ENCODE measurements around the gene MINDY4. TPM values are rescaled to one million over a fixed set of nuclear protein-coding genes. Genes with fewer than 3 reads are reported as not detected.

The MINDY4 gene
- total RNA-seq, 1 donor from 2014 or later: 4.4 TPM

- peaks cover 33% of the 10 kb centered on the region for H3K36me3 Mint-ChIP-seq (ENCODE audit: unreplicated experiment)
- peaks cover 12% of the 10 kb centered on the region for H3K4me1 Mint-ChIP-seq (ENCODE audit: unreplicated experiment)
- no peak overlapping the region for H3K4me3 Mint-ChIP-seq (ENCODE audit: unreplicated experiment)
- H3K27me3 Mint-ChIP-seq (ENCODE audit: unreplicated experiment): no peaks in the 10 kb centered on the region
- no peak for TF ChIP-seq CTCF (IDR thresholded peaks at IDR 0.05)
- no peak for DNase-seq (ENCODE audit: extremely low spot score, unreplicated experiment)
- no peaks in the 10 kb centered on the region for H3K9me3 Mint-ChIP-seq (ENCODE audit: unreplicated experiment)
- H3K27ac Mint-ChIP-seq (ENCODE audit: unreplicated experiment): no peak overlapping the region
Observed at GRCh38 chr7:30782690-30783089, 11.5 kb downstream of the MINDY4 start.

- no peak for TF ChIP-seq CTCF (IDR thresholded peaks at IDR 0.05)
- H3K9me3 Mint-ChIP-seq (ENCODE audit: unreplicated experiment): no peaks in the 10 kb centered on the region
Observed at GRCh38 chr7:30785786-30786185, 14.6 kb downstream of the MINDY4 start.

GRCh38 chr7:30787486-30787885 is 16.3 kb downstream of the MINDY4 start:
- Mint-ChIP-seq H3K36me3 (ENCODE audit: unreplicated experiment) (peaks cover 27% of the 10 kb centered on the region), H3K4me1 (ENCODE audit: unreplicated experiment) (no peaks in the 10 kb centered on the region), H3K27me3 (ENCODE audit: unreplicated experiment) (no peaks in the 10 kb centered on the region), H3K9me3 (ENCODE audit: unreplicated experiment) (no peaks in the 10 kb centered on the region), H3K4me3 (ENCODE audit: unreplicated experiment) (no peak overlapping the region), H3K27ac (ENCODE audit: unreplicated experiment) (no peak overlapping the region)
- TF ChIP-seq CTCF (IDR thresholded peaks at IDR 0.05): no peak
- no peak for DNase-seq (ENCODE audit: extremely low spot score, unreplicated experiment)

More at GRCh38 chr7:30785786-30786185, 14.6 kb downstream of the MINDY4 start:
- Mint-ChIP-seq H3K4me3 (ENCODE audit: unreplicated experiment) (no peak overlapping the region), H3K27ac (ENCODE audit: unreplicated experiment) (no peak overlapping the region), H3K27me3 (ENCODE audit: unreplicated experiment) (no peaks in the 10 kb centered on the region), H3K4me1 (ENCODE audit: unreplicated experiment) (no peaks in the 10 kb centered on the region), H3K36me3 (ENCODE audit: unreplicated experiment) (peaks cover 31% of the 10 kb centered on the region)
- no peak for DNase-seq (ENCODE audit: extremely low spot score, unreplicated experiment)

GRCh38 chr7:30788640-30789333 is 17.6 kb downstream of the MINDY4 start:
- peaks cover 23% of the 10 kb centered on the region for H3K36me3 Mint-ChIP-seq (ENCODE audit: unreplicated experiment)
- H3K4me3 Mint-ChIP-seq (ENCODE audit: unreplicated experiment): no peak overlapping the region
- no peaks in the 10 kb centered on the region for H3K27me3 Mint-ChIP-seq (ENCODE audit: unreplicated experiment)
- no peaks in the 10 kb centered on the region for H3K9me3 Mint-ChIP-seq (ENCODE audit: unreplicated experiment)
- no peaks in the 10 kb centered on the region for H3K4me1 Mint-ChIP-seq (ENCODE audit: unreplicated experiment)
- no peak for TF ChIP-seq CTCF (IDR thresholded peaks at IDR 0.05)
- H3K27ac Mint-ChIP-seq (ENCODE audit: unreplicated experiment): no peak overlapping the region
- no peak for DNase-seq (ENCODE audit: extremely low spot score, unreplicated experiment)

- Mint-ChIP-seq H3K27ac (ENCODE audit: unreplicated experiment) (no peak overlapping the region), H3K27me3 (ENCODE audit: unreplicated experiment) (no peaks in the 10 kb centered on the region), H3K9me3 (ENCODE audit: unreplicated experiment) (no peaks in the 10 kb centered on the region), H3K4me3 (ENCODE audit: unreplicated experiment) (no peak overlapping the region), H3K36me3 (ENCODE audit: unreplicated experiment) (peaks cover 21% of the 10 kb centered on the region), H3K4me1 (ENCODE audit: unreplicated experiment) (no peaks in the 10 kb centered on the region)
- TF ChIP-seq CTCF (IDR thresholded peaks at IDR 0.05): no peak
- no peak for DNase-seq (ENCODE audit: extremely low spot score, unreplicated experiment)
Observed at GRCh38 chr7:30789334-30789711, 18.1 kb downstream of the MINDY4 start.

All from osteocyte (in vitro differentiated cells).